Gastroesophageal sphincter (tissue), 4 donors: ENCODE data around the gene TMEM225. TPM values are rescaled to one million over a fixed set of nuclear protein-coding genes. Genes with fewer than 3 reads are reported as not detected.

Experiments
- ATAC-seq: fragments of 150-250 bp; one replicate; pipeline ENCODE4 v1.9.1; 2016; ENCODE audit warnings: mild to moderate bottlenecking, moderate library complexity
- H3K27ac ChIP-seq, 4 donors: fragments of 200-600 bp; sonication (generic) in 3 of 4; 1 replicate in 3 of 4; 2 replicates in 1 of 4; pipeline ENCODE4 v1.5.1; 2016 to 2019
- H3K27me3 ChIP-seq: fragments of 200-600 bp; sonication (generic); one replicate; pipeline ENCODE4 v1.5.1; 2019
- H3K36me3 ChIP-seq, 2 donors: fragments of 200-600 bp; sonication (generic); one replicate each; pipeline ENCODE4 v1.5.1; 2019; ENCODE audit warnings: control low read depth in 1 of 2
- H3K4me1 ChIP-seq, 3 donors: fragments of 200-600 bp; sonication (generic); 1 replicate in 2 of 3; 2 replicates in 1 of 3; pipeline ENCODE4 v1.5.1; 2016 to 2019; ENCODE audit warnings: control low read depth in 2 of 3
- H3K4me3 ChIP-seq, 2 donors: fragments of 200-600 bp; sonication (generic); one replicate each; pipeline ENCODE4 v1.5.1; 2019; ENCODE audit warnings: mild to moderate bottlenecking in 1 of 2, moderate library complexity in 1 of 2
- H3K9me3 ChIP-seq, 3 donors: fragments of 200-600 bp; sonication (generic); one replicate each; pipeline ENCODE4 v1.5.1; 2017 to 2019; ENCODE audit warnings: control low read depth in 2 of 3
- CTCF ChIP-seq, 4 experiments: fragments of 200-600 bp in 2 of 4; fragments of 450-650 bp in 2 of 4; sonication (generic) in 1 of 4; IDR thresholded peaks; one replicate each; pipeline ENCODE4 v1.5.1; 2017 to 2019; ENCODE audit warnings: antibody characterized with exemption in 4 of 4, mild to moderate bottlenecking in 2 of 4, moderate library complexity in 2 of 4
- EP300 ChIP-seq: sonication (generic); formaldehyde crosslinking; IDR thresholded peaks from one replicate; pipeline ENCODE4 v1.6.1; 2017; ENCODE audit warnings: antibody characterized with exemption, mild to moderate bottlenecking
- POLR2A ChIP-seq, 2 donors: fragments of 450-650 bp; IDR thresholded peaks; one replicate each; pipeline ENCODE4 v1.6.1; 2017; ENCODE audit warnings: antibody characterized with exemption in 2 of 2, mild to moderate bottlenecking in 2 of 2, moderate library complexity in 1 of 2
- POLR2AphosphoS5 ChIP-seq: sonication (generic); formaldehyde crosslinking; IDR thresholded peaks from one replicate; pipeline ENCODE4 v1.6.1; 2017; ENCODE audit warnings: antibody characterized with exemption
- WGBS, 2 donors: methylation state at CpG; one replicate each; pipeline ENCODE4 v1.1.5; 2018; ENCODE audit warnings: low coverage in 1 of 2; 5-methylcytosine and 5-hydroxymethylcytosine counted together
- total RNA-seq, 4 donors: library from RNA; depleted of rRNA; stranded (reverse); fragments of >200 nt; gene quantifications; one replicate each; pipeline ENCODE4 v1.1.0, GENCODE V29; 2016

The TMEM225 gene
- total RNA-seq, 4 donors from 2014 or later: not detected

- Histone ChIP-seq H3K27ac (no peak overlapping the region), H3K36me3 (no peaks in the 10 kb centered on the region), H3K4me3 (no peak overlapping the region), H3K9me3 (no peaks in the 10 kb centered on the region), H3K27me3 (peaks cover 3% of the 10 kb centered on the region), H3K4me1 (no peaks in the 10 kb centered on the region)
- no peak for TF ChIP-seq CTCF (IDR thresholded peaks at IDR 0.05)
- TF ChIP-seq POLR2AphosphoS5: no peak
- no peak for TF ChIP-seq EP300
- no peak for TF ChIP-seq POLR2A (IDR thresholded peaks at IDR 0.05)
- no peak for ATAC-seq
- 58 to 80% methylated on average over 1 to 6 of the region's 6 CpGs for WGBS, 2 donors
Observed at GRCh38 chr11:123841174-123841573, 44.3 kb downstream of the TMEM225 start.

GRCh38 chr11:123839131-123839530, 46.3 kb downstream of the TMEM225 start:
- H3K9me3 ChIP-seq: no peaks in the 10 kb centered on the region
- WGBS, 2 donors: 81 to 85% methylated on average over 3 to 5 of the region's 5 CpGs
- no peak overlapping the region for H3K4me3 ChIP-seq
- no peak for ATAC-seq
- H3K36me3 ChIP-seq: no peaks in the 10 kb centered on the region
- no peaks in the 10 kb centered on the region for H3K4me1 ChIP-seq
- no peak overlapping the region for H3K27ac ChIP-seq
- H3K27me3 ChIP-seq: peaks cover 3% of the 10 kb centered on the region
- TF ChIP-seq EP300 (no peak), CTCF (IDR thresholded peaks at IDR 0.05) (no peak), POLR2A (IDR thresholded peaks at IDR 0.05) (no peak), POLR2AphosphoS5 (no peak)

- no peak for ATAC-seq
- 65 to 67% methylated on average over 1 of the region's 1 CpG for WGBS, 2 donors
- H3K36me3 ChIP-seq: no peaks in the 10 kb centered on the region
- no peaks in the 10 kb centered on the region for H3K4me1 ChIP-seq
- H3K9me3 ChIP-seq: no peaks in the 10 kb centered on the region
- no peak overlapping the region for H3K27ac ChIP-seq
- H3K4me3 ChIP-seq: no peak overlapping the region
- no peak for TF ChIP-seq POLR2A (IDR thresholded peaks at IDR 0.05)
- TF ChIP-seq CTCF (IDR thresholded peaks at IDR 0.05): no peak
- peaks cover 3% of the 10 kb centered on the region for H3K27me3 ChIP-seq
Observed at GRCh38 chr11:123838659-123839058, 46.8 kb downstream of the TMEM225 start.

- no peak for ATAC-seq
- Histone ChIP-seq H3K4me1 (no peaks in the 10 kb centered on the region), H3K4me3 (no peak overlapping the region), H3K27me3 (peaks cover 3% of the 10 kb centered on the region), H3K9me3 (no peaks in the 10 kb centered on the region), H3K27ac (no peak overlapping the region), H3K36me3 (no peaks in the 10 kb centered on the region)
- no peak for TF ChIP-seq POLR2A (IDR thresholded peaks at IDR 0.05)
- no peak for TF ChIP-seq POLR2AphosphoS5
- no peak for TF ChIP-seq CTCF (IDR thresholded peaks at IDR 0.05)
- TF ChIP-seq EP300: no peak
- 16 to 17% methylated on average over 3 of the region's 3 CpGs for WGBS, 2 donors
Observed at GRCh38 chr11:123838199-123838598, 47.3 kb downstream of the TMEM225 start.

- Histone ChIP-seq H3K36me3 (no peaks in the 10 kb centered on the region), H3K9me3 (no peaks in the 10 kb centered on the region), H3K27ac (no peak overlapping the region), H3K4me3 (no peak overlapping the region), H3K4me1 (no peaks in the 10 kb centered on the region), H3K27me3 (peaks cover 7% of the 10 kb centered on the region)
- no peak for ATAC-seq
- WGBS, 2 donors: 77 to 86% methylated on average over 2 of the region's 2 CpGs
- TF ChIP-seq POLR2AphosphoS5 (no peak), EP300 (no peak), CTCF (IDR thresholded peaks at IDR 0.05) (no peak), POLR2A (IDR thresholded peaks at IDR 0.05) (no peak)
Observed at GRCh38 chr11:123833095-123833494, 52.4 kb downstream of the TMEM225 start.

Other genes with a start within 250 kb of the TMEM225 start
- gene SCN3B, start 231.0 kb downstream of the TMEM225 start, total RNA-seq: 1 to 10 TPM in 2 of 4 donors, under 1 TPM in 2; 0.31 to 2.7 (median 1.4) TPM
- gene ZNF202, start 144.0 kb downstream of the TMEM225 start, total RNA-seq: 10 to 100 TPM in 1 of 4 donors, 1 to 10 TPM in 3; 3.6 to 10.4 (median 6.4) TPM
- not detected for gene OR6X1, start 131.2 kb downstream of the TMEM225 start, total RNA-seq
- not detected for gene OR6M1, start 79.3 kb downstream of the TMEM225 start, total RNA-seq
- not detected for gene OR8D4, start 16.5 kb upstream of the TMEM225 start, total RNA-seq
- not detected for gene OR4D5, start 53.9 kb upstream of the TMEM225 start, total RNA-seq
- gene OR6T1, start 58.2 kb upstream of the TMEM225 start, total RNA-seq: not detected
- not detected for gene OR10S1, start 92.1 kb upstream of the TMEM225 start, total RNA-seq
- not detected for gene OR10G6, start 109.5 kb upstream of the TMEM225 start, total RNA-seq
- not detected for gene OR10G4, start 127.3 kb upstream of the TMEM225 start, total RNA-seq
- not detected for gene OR10G9, start 137.3 kb upstream of the TMEM225 start, total RNA-seq
- not detected for gene OR10G8, start 141.1 kb upstream of the TMEM225 start, total RNA-seq
- not detected for gene OR10G7, start 155.7 kb upstream of the TMEM225 start, total RNA-seq
- gene VWA5A, start 229.8 kb upstream of the TMEM225 start, total RNA-seq: 10 to 100 TPM; 13.4 to 23.0 (median 18.6) TPM